Measurements from ENCODE around the gene TLE4. TPM values are rescaled to one million over a fixed set of nuclear protein-coding genes. Genes with fewer than 3 reads are reported as not detected.

Gene TLE4
- total and polyA plus RNA-seq, 10 of the 15 experiments (the other 5 are each of a cell fraction or from before 2014, with no cell fraction given) = 5.3 to 53.3 (median 23.3) TPM

DNA sequence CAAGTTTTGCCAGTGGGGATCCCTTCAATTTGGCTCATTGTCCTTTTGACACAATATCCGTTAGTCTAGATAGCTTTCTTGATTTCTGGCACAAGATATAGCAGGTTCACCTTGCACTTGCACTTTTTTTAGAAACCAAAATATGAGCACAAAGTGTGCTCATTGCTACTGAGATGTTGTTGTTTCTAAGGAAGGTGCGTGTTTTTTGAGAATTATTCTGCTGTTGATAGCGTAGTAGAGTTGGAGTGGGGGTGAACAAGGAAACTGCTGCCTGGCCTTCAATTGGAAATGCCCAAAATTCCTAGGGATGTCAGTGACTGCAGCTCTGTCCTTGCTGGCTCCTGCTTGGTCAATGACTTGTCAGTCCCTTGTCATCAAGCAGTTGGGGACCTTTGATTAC is 73.3 kb downstream of the TLE4 start:
- no peak for FAIRE-seq
- H2AFZ ChIP-seq (ENCODE audit: control insufficient read depth, low read depth, low read length) = no peak overlapping the region
- 84% methylated on average over 3 of the region's 3 CpGs for WGBS (ENCODE audit: insufficient coverage, insufficient replicate concordance, low lambda C conversion rate, missing lambda C conversion rate)
- no peak for DNase-seq (ENCODE audit: low read depth, low spot score)
- SMC1A ChIA-PET (ENCODE audit: uncharacterized antibody, unreplicated experiment) = no interaction called here
- RAD21 ChIA-PET (ENCODE audit: unreplicated experiment) = no interaction called here
- H3K27me3 ChIP-seq (replicated peaks in 1 of 2; ENCODE audit: control insufficient read depth in 2 of 2, insufficient read depth in 2 of 2, low read length in 1 of 2) = no peaks in the 10 kb centered on the region
- H4K20me1 ChIP-seq (ENCODE audit: control insufficient read depth, insufficient read depth) = no peaks in the 10 kb centered on the region
- no TSS peak for BruUV-seq (replicated peaks)
- peaks cover 1 to 4% of the 10 kb centered on the region in 2 experiments; a peak in 2 of 4 replicates for H3K36me3 ChIP-seq (ENCODE audit: control insufficient read depth in 2 of 2, insufficient read depth in 2 of 2, low read length in 1 of 2)
- in situ Hi-C loops (cut with MboI) = no loop called here
- POLR2A ChIA-PET = no interaction called here
- H3K9me3 ChIP-seq (replicated peaks; ENCODE audit: control insufficient read depth, insufficient read depth, low read length) = peaks cover 11% of the 10 kb centered on the region; the same call in 2 of the 3 replicates
- H3K9ac ChIP-seq (ENCODE audit: control insufficient read depth, insufficient read depth, low read length) = no peak overlapping the region
- no peak overlapping the region for H3K27ac ChIP-seq (ENCODE audit: control insufficient read depth, insufficient read depth)
- H3K4me1 ChIP-seq (ENCODE audit: control insufficient read depth, insufficient read depth, low read length) = no peaks in the 10 kb centered on the region
- CTCF ChIA-PET = no interaction called here
- no peak overlapping the region for H3K4me3 ChIP-seq
- no peak overlapping the region for H3K4me2 ChIP-seq (ENCODE audit: control insufficient read depth, insufficient read depth)
- ATAC-seq = no peak
- no peak for TF ChIP-seq E2F8 (IDR thresholded peaks at IDR 0.05; ENCODE audit: low read depth, partially characterized antibody)
- TF ChIP-seq, protein P1, sequence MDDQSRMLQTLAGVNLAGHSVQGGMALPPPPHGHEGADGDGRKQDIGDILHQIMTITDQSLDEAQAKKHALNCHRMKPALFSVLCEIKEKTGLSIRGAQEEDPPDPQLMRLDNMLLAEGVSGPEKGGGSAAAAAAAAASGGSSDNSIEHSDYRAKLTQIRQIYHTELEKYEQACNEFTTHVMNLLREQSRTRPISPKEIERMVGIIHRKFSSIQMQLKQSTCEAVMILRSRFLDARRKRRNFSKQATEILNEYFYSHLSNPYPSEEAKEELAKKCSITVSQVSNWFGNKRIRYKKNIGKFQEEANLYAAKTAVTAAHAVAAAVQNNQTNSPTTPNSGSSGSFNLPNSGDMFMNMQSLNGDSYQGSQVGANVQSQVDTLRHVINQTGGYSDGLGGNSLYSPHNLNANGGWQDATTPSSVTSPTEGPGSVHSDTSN (IDR thresholded peaks at IDR 0.05; ENCODE audit: insufficient replicate concordance, low read depth, low read length) = no peak
- no peak for TF ChIP-seq SMAD1 (IDR thresholded peaks at IDR 0.05; ENCODE audit: low read depth, partially characterized antibody)
- no peak for TF ChIP-seq LARP7 (IDR thresholded peaks at IDR 0.05)
- TF ChIP-seq EED (IDR thresholded peaks at IDR 0.05; ENCODE audit: low read depth) = no peak
- TF ChIP-seq HDAC6 (IDR thresholded peaks at IDR 0.05; ENCODE audit: unreplicated experiment) = no peak
- TF ChIP-seq SUZ12 (IDR thresholded peaks at IDR 0.05; ENCODE audit: unreplicated experiment) = no peak
- no peak for TF ChIP-seq TCF3 (IDR thresholded peaks at IDR 0.05; ENCODE audit: borderline replicate concordance, insufficient read depth, low read depth, low read length)
- TF ChIP-seq, protein P2, sequence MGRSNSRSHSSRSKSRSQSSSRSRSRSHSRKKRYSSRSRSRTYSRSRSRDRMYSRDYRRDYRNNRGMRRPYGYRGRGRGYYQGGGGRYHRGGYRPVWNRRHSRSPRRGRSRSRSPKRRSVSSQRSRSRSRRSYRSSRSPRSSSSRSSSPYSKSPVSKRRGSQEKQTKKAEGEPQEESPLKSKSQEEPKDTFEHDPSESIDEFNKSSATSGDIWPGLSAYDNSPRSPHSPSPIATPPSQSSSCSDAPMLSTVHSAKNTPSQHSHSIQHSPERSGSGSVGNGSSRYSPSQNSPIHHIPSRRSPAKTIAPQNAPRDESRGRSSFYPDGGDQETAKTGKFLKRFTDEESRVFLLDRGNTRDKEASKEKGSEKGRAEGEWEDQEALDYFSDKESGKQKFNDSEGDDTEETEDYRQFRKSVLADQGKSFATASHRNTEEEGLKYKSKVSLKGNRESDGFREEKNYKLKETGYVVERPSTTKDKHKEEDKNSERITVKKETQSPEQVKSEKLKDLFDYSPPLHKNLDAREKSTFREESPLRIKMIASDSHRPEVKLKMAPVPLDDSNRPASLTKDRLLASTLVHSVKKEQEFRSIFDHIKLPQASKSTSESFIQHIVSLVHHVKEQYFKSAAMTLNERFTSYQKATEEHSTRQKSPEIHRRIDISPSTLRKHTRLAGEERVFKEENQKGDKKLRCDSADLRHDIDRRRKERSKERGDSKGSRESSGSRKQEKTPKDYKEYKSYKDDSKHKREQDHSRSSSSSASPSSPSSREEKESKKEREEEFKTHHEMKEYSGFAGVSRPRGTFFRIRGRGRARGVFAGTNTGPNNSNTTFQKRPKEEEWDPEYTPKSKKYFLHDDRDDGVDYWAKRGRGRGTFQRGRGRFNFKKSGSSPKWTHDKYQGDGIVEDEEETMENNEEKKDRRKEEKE (IDR thresholded peaks at IDR 0.05) = no peak
- no peak for TF ChIP-seq IRF4 (IDR thresholded peaks at IDR 0.05; ENCODE audit: low read depth, low read length)
- intact Hi-C loops (cut with micrococcal nuclease; ENCODE audit: unreplicated experiment) = loop anchor here (10.0 kb wide), 1 partner anchor 170 kb away; no protein-coding TSS in a partner anchor
- H3K79me2 ChIP-seq (ENCODE audit: control insufficient read depth, insufficient read depth, low read length) = no peaks in the 10 kb centered on the region
